CD14-positive monocyte (primary cell): ENCODE data around the gene ARMC10. TPM values are rescaled to one million over a fixed set of nuclear protein-coding genes. Genes with fewer than 3 reads are reported as not detected.
A peak's percentile ranks its signal among the peaks of the same experiment; 100 is the strongest.

ENCODE experiments used
- DNase-seq, 3 donors: peaks; one replicate each; pipeline ENCODE4 v3.0.0-alpha.2; 2011 to 2022
- H2AFZ ChIP-seq: 2 replicates; pipeline ENCODE4 v1.6.0; 2012; ENCODE audit warnings: mild to moderate bottlenecking, low read depth, low read length, inconsistent platforms; ENCODE audit not compliant: insufficient read depth, poor library complexity, severe bottlenecking
- H3K27ac ChIP-seq, 2 donors: 1 replicate in 1 of 2; 2 replicates in 1 of 2; pipeline ENCODE4 v1.5.1; 2012 to 2013; ENCODE audit warnings: low read length in 2 of 2, control low read depth in 1 of 2, inconsistent platforms in 1 of 2, low read depth in 1 of 2, mild to moderate bottlenecking in 1 of 2
- H3K27me3 ChIP-seq, 2 donors: one replicate each; pipeline versions ENCODE4 v1.6.0 to v1.6.1; 2011 to 2013; ENCODE audit warnings: low read length in 2 of 2; ENCODE audit not compliant: control insufficient read depth in 2 of 2, insufficient read depth in 2 of 2
- H3K36me3 ChIP-seq, 2 donors: replicated peaks in 1 of 2; 1 replicate in 1 of 2; 2 replicates in 1 of 2; pipeline versions ENCODE4 v1.5.1 to v1.6.1; 2012 to 2013; ENCODE audit warnings: low read length in 2 of 2, control low read depth in 1 of 2, inconsistent platforms in 1 of 2, mild to moderate bottlenecking in 1 of 2; ENCODE audit not compliant: insufficient read depth in 2 of 2, control insufficient read depth in 1 of 2
- H3K4me1 ChIP-seq, 2 donors: 1 replicate in 1 of 2; 2 replicates in 1 of 2; pipeline versions ENCODE4 v1.5.1 to v1.6.1; 2012 to 2013; ENCODE audit warnings: low read length in 2 of 2, control low read depth in 1 of 2, inconsistent platforms in 1 of 2, mild to moderate bottlenecking in 1 of 2, moderate library complexity in 1 of 2; ENCODE audit not compliant: insufficient read depth in 2 of 2, control insufficient read depth in 1 of 2
- H3K4me2 ChIP-seq: replicated peaks from 2 replicates; pipeline ENCODE3; 2012; ENCODE audit warnings: low read length, moderate library complexity, mild to moderate bottlenecking; ENCODE audit not compliant: poor library complexity, severe bottlenecking; ENCODE audit errors: extremely low read depth
- H3K4me3 ChIP-seq, 3 experiments: fragments of 200-600 bp in 1 of 3; sonication (generic) in 1 of 3; replicated peaks in 1 of 3; 1 replicate in 2 of 3; 2 replicates in 1 of 3; pipeline ENCODE4 v1.5.1; 2011 to 2013; ENCODE audit warnings: low read length in 3 of 3, mild to moderate bottlenecking in 3 of 3, control low read depth in 2 of 3, low read depth in 2 of 3, inconsistent platforms in 1 of 3, moderate library complexity in 1 of 3
- H3K79me2 ChIP-seq: 2 replicates; pipeline ENCODE4 v1.6.0; 2012; ENCODE audit warnings: mild to moderate bottlenecking, control low read depth, inconsistent platforms, low read length, moderate library complexity; ENCODE audit not compliant: insufficient read depth
- H3K9ac ChIP-seq: 2 replicates; pipeline ENCODE4 v1.6.0; 2017; ENCODE audit warnings: low read length, mild to moderate bottlenecking; ENCODE audit not compliant: insufficient read depth, poor library complexity, severe bottlenecking
- H3K9me3 ChIP-seq, 2 donors: replicated peaks in 1 of 2; 1 replicate in 1 of 2; 2 replicates in 1 of 2; pipeline versions ENCODE4 v1.5.1 to v1.6.1; 2012 to 2013; ENCODE audit warnings: low read length in 2 of 2, control low read depth in 1 of 2; ENCODE audit not compliant: control insufficient read depth in 1 of 2, insufficient read depth in 1 of 2
- H4K20me1 ChIP-seq: 2 replicates; pipeline ENCODE4 v1.6.0; 2012; ENCODE audit warnings: mild to moderate bottlenecking, low read length, control low read depth, moderate library complexity; ENCODE audit not compliant: insufficient read depth
- H3K27ac Mint-ChIP-seq, 7 donors: one replicate each; pipeline ENCODE4 v1.8.0; 2020; ENCODE audit warnings: mild to moderate bottlenecking in 7 of 7, mixed read lengths in 7 of 7, moderate library complexity in 6 of 7, inconsistent platforms in 2 of 7
- H3K27me3 Mint-ChIP-seq, 3 donors: one replicate each; pipeline ENCODE4 v1.8.0; 2021 to 2022; ENCODE audit warnings: low read depth in 3 of 3, mild to moderate bottlenecking in 3 of 3, mixed read lengths in 3 of 3, moderate library complexity in 3 of 3, inconsistent platforms in 1 of 3
- H3K36me3 Mint-ChIP-seq, 2 donors: one replicate each; pipeline ENCODE4 v1.8.0; 2020; ENCODE audit warnings: mixed read lengths in 2 of 2, inconsistent platforms in 1 of 2, mild to moderate bottlenecking in 1 of 2
- H3K4me1 Mint-ChIP-seq: one replicate; pipeline ENCODE4 v1.8.0; 2020; ENCODE audit warnings: mild to moderate bottlenecking, mixed read lengths
- H3K4me3 Mint-ChIP-seq, 2 donors: one replicate each; pipeline ENCODE4 v1.8.0; 2020; ENCODE audit warnings: mild to moderate bottlenecking in 2 of 2, mixed read lengths in 2 of 2, moderate library complexity in 1 of 2
- H3K9me3 Mint-ChIP-seq, 7 donors: one replicate each; pipeline ENCODE4 v1.8.0; 2020 to 2022; ENCODE audit warnings: mixed read lengths in 7 of 7, mild to moderate bottlenecking in 6 of 7, moderate library complexity in 6 of 7, inconsistent platforms in 2 of 7
- WGBS: methylation state at CpG from one replicate; pipeline ENCODE4 v1.1.5; 2013; ENCODE audit warnings: missing lambda C conversion rate; ENCODE audit not compliant: insufficient coverage; 5-methylcytosine and 5-hydroxymethylcytosine counted together
- intact Hi-C, 2 donors: fragments of 100-400 bp; cut with micrococcal nuclease; formaldehyde crosslinking; loops; one replicate each; pipeline versions ENCODE4 v1.15.0 to v1.15.1; 2023
- polyA plus RNA-seq, 3 donors: library from polyadenylated mRNA; depleted of rRNA in 1 of 3; unstranded in 2 of 3; stranded (reverse) in 1 of 3; fragments of 300-500 nt in 2 of 3; fragments of >200 nt in 1 of 3; fragmentation: Illumina TruSeq in 2 of 3; gene quantifications; 1 replicate in 2 of 3; 2 replicates in 1 of 3; pipeline ENCODE4 v1.2.3, GENCODE V29; 2012 to 2021
- TF ChIP-seq, protein P1 (sequence below): fragments of 200-600 bp; IDR thresholded peaks from one replicate; pipeline ENCODE4 v1.8.0; 2022; ENCODE audit warnings: antibody characterized with exemption, mild to moderate bottlenecking

ARMC10 gene
- polyA plus RNA-seq, 3 donors, result 15.4 to 60.1 (median 55.1) TPM

DNA sequence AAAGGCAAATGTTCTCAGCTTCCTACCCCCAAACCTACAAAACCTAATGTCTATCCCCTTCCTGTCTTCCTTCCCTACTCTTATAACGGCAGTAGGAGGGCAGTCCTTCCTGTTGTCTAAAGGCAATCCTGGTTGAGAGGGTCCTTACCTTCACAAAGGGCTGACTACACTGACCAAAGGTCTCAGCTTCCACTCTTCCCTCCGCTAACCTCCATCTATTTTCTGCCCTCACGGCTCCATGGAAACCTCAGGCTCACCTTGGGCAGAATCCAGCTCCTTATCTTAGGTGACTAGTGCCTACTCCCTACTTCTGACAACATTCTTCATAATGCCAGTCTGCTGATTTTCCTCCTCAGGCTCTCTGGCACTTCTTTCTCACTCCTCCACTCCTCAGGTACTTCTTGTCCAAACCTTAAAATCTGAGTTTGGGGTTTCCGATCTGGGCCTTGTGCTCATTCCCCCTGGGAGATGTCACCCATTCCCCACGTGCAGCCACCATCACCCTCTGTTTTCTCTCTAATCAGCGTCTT, 886 bp upstream of the ARMC10 start:
- 13% methylated on average over 5 of the region's 6 CpGs for WGBS
- peak overlapping the region; percentile 88 to 98 for H3K4me3 Mint-ChIP-seq
- TF ChIP-seq, protein P1, sequence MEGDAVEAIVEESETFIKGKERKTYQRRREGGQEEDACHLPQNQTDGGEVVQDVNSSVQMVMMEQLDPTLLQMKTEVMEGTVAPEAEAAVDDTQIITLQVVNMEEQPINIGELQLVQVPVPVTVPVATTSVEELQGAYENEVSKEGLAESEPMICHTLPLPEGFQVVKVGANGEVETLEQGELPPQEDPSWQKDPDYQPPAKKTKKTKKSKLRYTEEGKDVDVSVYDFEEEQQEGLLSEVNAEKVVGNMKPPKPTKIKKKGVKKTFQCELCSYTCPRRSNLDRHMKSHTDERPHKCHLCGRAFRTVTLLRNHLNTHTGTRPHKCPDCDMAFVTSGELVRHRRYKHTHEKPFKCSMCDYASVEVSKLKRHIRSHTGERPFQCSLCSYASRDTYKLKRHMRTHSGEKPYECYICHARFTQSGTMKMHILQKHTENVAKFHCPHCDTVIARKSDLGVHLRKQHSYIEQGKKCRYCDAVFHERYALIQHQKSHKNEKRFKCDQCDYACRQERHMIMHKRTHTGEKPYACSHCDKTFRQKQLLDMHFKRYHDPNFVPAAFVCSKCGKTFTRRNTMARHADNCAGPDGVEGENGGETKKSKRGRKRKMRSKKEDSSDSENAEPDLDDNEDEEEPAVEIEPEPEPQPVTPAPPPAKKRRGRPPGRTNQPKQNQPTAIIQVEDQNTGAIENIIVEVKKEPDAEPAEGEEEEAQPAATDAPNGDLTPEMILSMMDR, result no peak
- Histone ChIP-seq H3K79me2 (peaks cover 27% of the 10 kb centered on the region), H3K4me2 (peak overlapping the region; percentile 98), H3K36me3 (no peaks in the 10 kb centered on the region), H4K20me1 (no peaks in the 10 kb centered on the region), H3K27me3 (no peaks in the 10 kb centered on the region), H3K4me3 (peak overlapping the region; percentile 68 to 89 (median 71)), H3K9me3 (peaks cover 0 to 4% of the 10 kb centered on the region in 2 donors), H3K9ac (peak overlapping the region; percentile 75), H3K27ac (peak overlapping the region; percentile 35 to 76), H3K4me1 (peaks cover 34 to 45% of the 10 kb centered on the region in 2 donors), H2AFZ (peak overlapping the region; percentile 94)
- DNase-seq, result peak in 1 of 3 donors; percentile 5
- H3K4me1 Mint-ChIP-seq, result peaks cover 41% of the 10 kb centered on the region
- H3K27me3 Mint-ChIP-seq, result no peaks in the 10 kb centered on the region
- peaks cover 0 to 8% of the 10 kb centered on the region in 2 donors for H3K36me3 Mint-ChIP-seq
- peak overlapping the region; percentile 79 to 97 (median 96) for H3K27ac Mint-ChIP-seq
- H3K9me3 Mint-ChIP-seq, result peaks cover 4 to 10% (median 9%) of the 10 kb centered on the region in 7 donors
- intact Hi-C loops, result loop anchor here in 1 of 2 donors (5.0 to 10.0 kb wide), 2 partner anchors 73 to 221 kb away; partner anchors contain the start of genes NAPEPLD and PMPCB

DNA sequence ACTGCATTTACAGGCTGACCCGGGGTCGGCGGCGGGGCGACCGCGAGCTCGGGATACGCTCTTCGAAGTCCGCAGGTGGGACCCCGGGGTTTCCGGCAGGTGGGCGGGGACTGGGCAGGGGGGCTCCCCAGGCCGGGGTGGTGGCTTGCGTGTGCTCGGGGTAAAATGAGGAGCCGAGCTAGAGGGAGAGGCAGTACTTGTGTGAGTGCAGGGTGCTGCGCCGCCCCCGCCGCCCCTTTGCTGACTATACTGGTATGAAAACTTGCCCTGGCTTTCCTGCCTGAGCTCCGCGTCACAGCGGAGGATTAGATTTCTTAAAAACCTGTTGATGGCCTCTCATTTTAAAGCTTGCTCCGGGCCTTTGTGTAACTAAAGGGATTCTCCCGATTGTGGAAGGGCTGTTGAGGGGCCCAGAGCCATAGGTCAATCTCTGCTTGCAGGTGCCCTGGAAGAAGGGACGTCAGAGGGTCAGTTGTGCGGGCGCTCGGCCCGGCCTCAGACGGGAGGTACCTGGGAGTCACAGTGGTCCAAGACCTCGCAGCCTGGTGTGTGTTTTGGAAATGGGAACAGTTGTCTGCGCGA, 488 bp downstream of the ARMC10 start:
- H2AFZ ChIP-seq, result peak overlapping the region; percentile 94
- no peaks in the 10 kb centered on the region for H3K36me3 ChIP-seq
- Mint-ChIP-seq H3K4me1 (peaks cover 41% of the 10 kb centered on the region), H3K27me3 (no peaks in the 10 kb centered on the region), H3K36me3 (peaks cover 3 to 10% of the 10 kb centered on the region in 2 donors), H3K4me3 (peak overlapping the region; percentile 93 to 96), H3K27ac (peak overlapping the region; percentile 73 to 89 (median 79)), H3K9me3 (peaks cover 4 to 10% (median 9%) of the 10 kb centered on the region in 7 donors)
- peak overlapping the region; percentile 71 to 89 (median 81) for H3K4me3 ChIP-seq
- H3K9ac ChIP-seq, result peak overlapping the region; percentile 75
- no peaks in the 10 kb centered on the region for H4K20me1 ChIP-seq
- H3K4me2 ChIP-seq, result peak overlapping the region; percentile 98
- peaks cover 38% of the 10 kb centered on the region for H3K79me2 ChIP-seq
- WGBS, result 0% methylated on average over 32 of the region's 36 CpGs
- intact Hi-C loops, result loop anchor here in 1 of 2 donors (10.0 kb wide), 1 partner anchor 219 kb away; the partner anchor contains the start of gene PMPCB
- H3K9me3 ChIP-seq, result peaks cover 0 to 4% of the 10 kb centered on the region in 2 donors
- H3K4me1 ChIP-seq, result peaks cover 34 to 45% of the 10 kb centered on the region in 2 donors
- peak overlapping the region; percentile 37 to 76 for H3K27ac ChIP-seq
- DNase-seq, result peak in 2 of 3 donors; percentile 4 to 25
- TF ChIP-seq, protein P1, result no peak
- no peaks in the 10 kb centered on the region for H3K27me3 ChIP-seq
